GM23338 (cell line): ENCODE results near the gene MLLT3.

Experiments used
- CREB1 ChIP-seq: fragments of 250-450 bp; sonication (Bioruptor Pico); IDR thresholded peaks from 2 replicates; pipeline ENCODE4 v1.5.0; 2020; ENCODE audit warnings: low read depth, mild to moderate bottlenecking, moderate library complexity
- CTCF ChIP-seq, 2 experiments: fragments of 200-600 bp in 1 of 2; sonication (generic) in 1 of 2; conservative IDR thresholded peaks; 2 replicates each; pipeline versions ENCODE4 v1.5.1 to v1.6.1; 2016 to 2017; ENCODE audit warnings: antibody characterized with exemption in 2 of 2, low read depth in 2 of 2, mild to moderate bottlenecking in 2 of 2, moderate library complexity in 1 of 2
- ETS1 ChIP-seq: IDR thresholded peaks from 2 replicates; pipeline ENCODE4 v1.6.1; 2016; ENCODE audit warnings: antibody characterized with exemption
- EZH2 ChIP-seq: fragments of 200-600 bp; sonication (generic); IDR thresholded peaks from one replicate; pipeline ENCODE4 v1.8.0; 2017; ENCODE audit warnings: antibody characterized with exemption, mild to moderate bottlenecking, low read depth; ENCODE audit not compliant: unreplicated experiment
- EZH2phosphoT487 ChIP-seq: fragments of 200-600 bp; sonication (generic); IDR thresholded peaks from one replicate; pipeline ENCODE4 v1.8.1; 2018; ENCODE audit warnings: antibody characterized with exemption; ENCODE audit not compliant: unreplicated experiment
- JUNB ChIP-seq: IDR thresholded peaks from one replicate; pipeline ENCODE4 v1.6.1; 2016; ENCODE audit warnings: antibody characterized with exemption; ENCODE audit not compliant: unreplicated experiment
- NANOG ChIP-seq: IDR thresholded peaks from 2 replicates; pipeline ENCODE4 v1.6.1; 2016; ENCODE audit warnings: antibody characterized with exemption, borderline replicate concordance
- POLR2AphosphoS5 ChIP-seq: IDR thresholded peaks from 2 replicates; pipeline ENCODE4 v1.6.1; 2016; ENCODE audit warnings: antibody characterized with exemption, low read depth
- REST ChIP-seq: IDR thresholded peaks from one replicate; pipeline ENCODE4 v1.6.1; 2018; ENCODE audit warnings: antibody characterized with exemption; ENCODE audit not compliant: unreplicated experiment
- ZNF114 ChIP-seq: fragments of 250-450 bp; sonication (Bioruptor Pico); IDR thresholded peaks from 2 replicates; pipeline ENCODE4 v1.5.0; 2020; ENCODE audit warnings: mild to moderate bottlenecking, moderate library complexity

DNA sequence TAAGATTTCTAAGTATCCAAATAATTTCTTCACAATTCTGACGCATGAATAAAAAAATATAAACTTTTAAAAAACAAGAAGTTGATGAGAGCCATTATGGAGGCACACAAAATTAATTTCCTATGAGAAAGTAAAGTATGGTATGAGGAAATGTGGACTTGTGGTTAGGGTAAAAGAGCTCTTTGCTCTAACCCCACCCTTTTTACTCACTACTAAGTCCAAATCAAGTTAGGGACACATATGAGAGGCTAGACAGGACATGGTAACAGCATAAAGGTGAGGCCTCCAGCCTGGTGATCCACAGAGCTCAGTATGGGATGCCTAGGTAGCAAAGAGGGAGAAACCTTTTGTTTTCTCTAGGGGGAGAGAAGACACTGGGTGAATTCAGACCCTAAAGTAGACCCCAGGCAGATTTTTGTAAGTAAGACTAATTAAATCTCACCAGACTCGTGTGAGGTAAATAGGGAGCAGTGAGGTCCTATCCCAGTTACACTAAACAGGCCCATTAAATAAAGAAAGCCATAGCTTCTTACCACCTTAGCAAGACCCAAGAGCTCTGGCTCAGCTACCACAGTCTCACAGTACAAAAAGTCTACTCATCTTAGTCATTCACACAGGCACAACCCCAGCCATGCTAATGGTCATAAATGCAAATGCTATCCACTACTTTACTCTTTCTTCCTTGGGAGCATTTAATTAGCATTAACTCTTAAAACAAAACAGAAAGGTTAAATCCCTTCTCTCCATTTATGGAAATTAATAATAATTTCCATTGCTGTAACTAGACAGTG lies 42.6 kb downstream of the MLLT3 start:
- TF ChIP-seq NANOG (no peak), POLR2AphosphoS5 (no peak), CTCF (conservative IDR thresholded peaks at IDR 0.05; ENCODE audit: low read depth in 2 of 2) (no peak), EZH2 (no peak), EZH2phosphoT487 (no peak), CREB1 (CRISPR knock-in tag) (no peak), JUNB (no peak), ZNF114 (CRISPR knock-in tag) (no peak), REST (no peak), ETS1 (no peak)
